PC-9 (cell line): ENCODE measurements around the gene ABTB2.

ENCODE experiments used
- EZH2 ChIP-seq: fragments of 200-600 bp; sonication (generic); IDR thresholded peaks from 2 replicates; pipeline ENCODE4 v1.8.0; 2017; ENCODE audit warnings: antibody characterized with exemption, low read depth
- TF ChIP-seq, protein P1 (sequence below): fragments of 200-600 bp; sonication (generic); conservative IDR thresholded peaks from 2 replicates; pipeline ENCODE4 v1.6.1; 2017; ENCODE audit warnings: mixed run types, antibody characterized with exemption, mild to moderate bottlenecking, moderate library complexity

GRCh38 chr11:34395916-34396550 lies 38.2 kb upstream of the ABTB2 start:
- TF ChIP-seq, protein P1, sequence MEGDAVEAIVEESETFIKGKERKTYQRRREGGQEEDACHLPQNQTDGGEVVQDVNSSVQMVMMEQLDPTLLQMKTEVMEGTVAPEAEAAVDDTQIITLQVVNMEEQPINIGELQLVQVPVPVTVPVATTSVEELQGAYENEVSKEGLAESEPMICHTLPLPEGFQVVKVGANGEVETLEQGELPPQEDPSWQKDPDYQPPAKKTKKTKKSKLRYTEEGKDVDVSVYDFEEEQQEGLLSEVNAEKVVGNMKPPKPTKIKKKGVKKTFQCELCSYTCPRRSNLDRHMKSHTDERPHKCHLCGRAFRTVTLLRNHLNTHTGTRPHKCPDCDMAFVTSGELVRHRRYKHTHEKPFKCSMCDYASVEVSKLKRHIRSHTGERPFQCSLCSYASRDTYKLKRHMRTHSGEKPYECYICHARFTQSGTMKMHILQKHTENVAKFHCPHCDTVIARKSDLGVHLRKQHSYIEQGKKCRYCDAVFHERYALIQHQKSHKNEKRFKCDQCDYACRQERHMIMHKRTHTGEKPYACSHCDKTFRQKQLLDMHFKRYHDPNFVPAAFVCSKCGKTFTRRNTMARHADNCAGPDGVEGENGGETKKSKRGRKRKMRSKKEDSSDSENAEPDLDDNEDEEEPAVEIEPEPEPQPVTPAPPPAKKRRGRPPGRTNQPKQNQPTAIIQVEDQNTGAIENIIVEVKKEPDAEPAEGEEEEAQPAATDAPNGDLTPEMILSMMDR: no peak
- no peak for TF ChIP-seq EZH2
